HG02938 (cell line): ENCODE data around the gene FOSL2.

Experiments
- ATAC-seq: cut with Tn5 transposase; IDR thresholded peaks from one replicate; pipeline ENCODE4 v1.9.1; 2021; ENCODE audit warnings: mild to moderate bottlenecking, moderate library complexity; ENCODE audit not compliant: unreplicated experiment

FOSL2 gene

DNA sequence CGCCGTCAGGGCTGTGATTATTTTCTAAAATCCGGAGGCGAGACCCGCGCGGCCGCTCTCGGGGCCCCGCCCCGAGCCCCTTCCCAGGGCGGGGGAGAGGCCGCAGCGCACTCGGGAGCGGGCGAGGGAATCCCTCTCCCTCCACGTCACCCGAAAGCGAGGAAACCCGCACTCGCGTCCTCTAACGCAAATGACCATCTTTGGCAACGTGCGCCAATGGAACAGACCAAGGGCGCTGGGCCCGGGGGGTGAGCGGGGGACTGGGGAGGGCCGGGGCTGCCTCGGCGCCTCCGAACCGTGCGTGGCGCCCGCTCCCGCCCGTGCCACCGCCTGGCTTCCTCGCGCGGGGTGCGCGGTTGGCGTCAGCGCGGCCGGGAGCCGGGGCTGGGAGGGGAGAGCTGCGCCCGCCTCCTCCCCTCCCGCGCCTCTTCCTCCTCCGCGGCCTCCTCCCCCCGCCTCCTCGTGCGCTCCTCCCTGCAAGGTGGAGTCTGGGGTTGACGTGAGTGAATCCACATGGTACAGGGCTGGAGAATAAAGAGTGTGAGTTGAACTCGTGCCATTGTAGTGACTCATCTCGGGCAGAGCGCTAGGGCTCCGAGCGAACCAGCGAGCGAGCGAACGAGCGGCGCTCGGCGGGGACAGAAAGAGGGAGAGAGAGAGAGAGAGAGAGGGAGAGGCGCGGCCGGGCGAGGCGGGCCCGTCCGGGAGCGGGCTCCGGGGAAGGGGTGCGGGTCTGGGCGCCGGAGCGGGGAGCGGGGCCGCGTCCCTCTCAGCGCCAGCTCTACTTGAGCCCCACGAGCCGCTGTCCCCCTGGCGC is at the start of gene FOSL2:
TSS of gene FOSL2 (plus strand) at position 562 of the 817 bp plus-strand sequence. CDS start 863 bp downstream, outside the sequence.
- peak; percentile 84 for ATAC-seq

DNA sequence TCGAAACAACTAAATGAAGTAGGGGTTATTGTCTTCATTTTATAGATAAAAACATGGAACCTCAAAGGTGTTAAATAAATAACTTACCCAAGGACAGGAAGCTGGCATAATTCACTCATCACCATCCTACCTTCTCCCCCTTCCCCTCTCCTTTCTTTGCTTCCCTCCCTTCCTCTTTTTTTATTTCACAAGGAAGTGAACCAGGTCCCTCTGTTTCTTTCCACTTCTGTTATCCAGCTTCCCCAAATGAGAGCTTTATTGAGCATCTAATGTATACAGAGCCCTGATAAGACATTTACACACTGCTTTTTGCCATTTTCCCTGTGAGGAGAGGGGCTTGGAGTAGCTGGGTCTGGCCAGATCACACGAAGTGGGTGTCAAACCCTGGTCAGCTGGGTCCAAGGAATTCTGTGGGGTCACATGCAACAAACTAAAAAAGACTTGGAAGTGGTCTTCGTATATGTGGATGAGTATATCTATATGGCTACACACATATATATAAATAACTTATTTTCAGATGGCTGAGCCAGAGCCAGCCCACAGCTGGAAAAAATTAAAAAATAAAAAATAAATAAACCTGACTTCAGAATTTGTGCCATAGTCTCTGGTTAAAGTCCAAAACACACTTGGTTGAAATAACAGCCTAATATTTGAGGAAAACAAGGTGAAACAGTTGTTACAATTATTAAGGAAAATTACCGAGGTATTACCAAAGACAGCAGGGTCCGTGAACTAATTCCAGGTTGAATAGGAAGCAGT is 49.3 kb upstream of the FOSL2 start:
- ATAC-seq: no peak

DNA sequence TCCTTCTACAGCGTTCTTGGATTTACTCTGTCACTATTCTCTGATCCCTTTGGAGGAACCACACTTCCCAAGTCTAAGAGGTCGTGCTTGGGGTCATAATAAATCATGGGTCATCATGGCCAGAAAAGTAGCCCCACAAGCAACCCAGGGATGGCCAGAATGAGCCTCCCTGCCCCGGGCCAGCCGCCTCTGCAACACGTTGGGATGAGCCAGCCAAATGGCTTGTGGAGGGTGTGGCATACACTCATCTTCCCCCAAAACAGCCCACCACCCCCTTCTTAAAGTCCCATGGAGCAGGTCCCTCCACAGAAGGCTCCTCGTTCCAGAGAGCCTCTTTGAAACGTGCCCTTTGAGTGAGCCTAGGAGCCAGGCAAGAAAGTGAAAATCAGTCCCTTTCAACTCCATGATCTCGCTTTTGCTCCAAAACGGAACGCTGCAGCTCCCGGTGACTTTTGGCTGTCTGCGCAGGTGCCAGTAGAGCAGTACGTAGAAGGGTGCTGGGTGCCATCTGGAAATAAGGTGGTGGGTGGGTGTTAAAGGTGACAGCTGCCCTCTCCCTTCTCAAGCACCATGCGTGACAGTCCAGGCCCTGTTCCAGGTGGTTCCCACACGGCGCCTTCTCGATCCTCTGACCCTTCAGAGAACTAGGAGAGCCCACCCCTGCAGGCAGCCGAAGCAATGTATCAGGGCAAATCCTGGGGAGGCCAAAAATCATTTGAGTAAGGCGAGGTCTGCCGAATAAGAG is 48.5 kb upstream of the FOSL2 start:
- ATAC-seq: no peak

DNA sequence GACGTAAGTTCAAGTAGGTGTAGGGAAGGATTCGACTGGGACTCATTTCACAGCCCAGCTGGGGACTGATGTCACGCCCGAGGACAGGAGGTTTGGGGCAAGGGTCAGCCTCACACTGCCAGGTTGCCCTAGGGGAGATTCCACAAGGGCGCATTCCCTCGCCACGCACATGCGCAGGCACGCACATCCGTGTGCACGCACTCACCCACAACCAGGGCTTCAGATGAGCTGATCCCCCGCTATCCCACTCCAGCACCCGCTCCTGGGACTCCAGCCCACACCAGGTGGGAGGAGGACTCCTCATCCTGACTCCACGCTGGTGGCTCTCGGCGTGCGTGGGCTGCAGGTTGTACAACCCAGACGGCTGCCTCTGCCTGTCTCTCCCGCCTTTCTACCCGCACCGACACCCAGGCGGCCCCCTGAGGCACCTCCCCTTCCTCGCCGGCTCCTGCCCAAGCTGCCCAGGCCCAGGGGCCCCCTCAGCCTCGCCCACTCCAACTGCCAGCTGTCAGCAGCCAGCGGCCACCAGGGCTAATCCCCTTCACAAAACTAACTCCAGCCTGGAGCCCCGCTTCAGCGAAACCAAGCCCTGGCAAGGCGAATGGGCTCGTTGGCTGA is 47.8 kb upstream of the FOSL2 start:
- no peak for ATAC-seq

GRCh38 chr2:28345619-28346018 is 47.0 kb upstream of the FOSL2 start:
- no peak for ATAC-seq

DNA sequence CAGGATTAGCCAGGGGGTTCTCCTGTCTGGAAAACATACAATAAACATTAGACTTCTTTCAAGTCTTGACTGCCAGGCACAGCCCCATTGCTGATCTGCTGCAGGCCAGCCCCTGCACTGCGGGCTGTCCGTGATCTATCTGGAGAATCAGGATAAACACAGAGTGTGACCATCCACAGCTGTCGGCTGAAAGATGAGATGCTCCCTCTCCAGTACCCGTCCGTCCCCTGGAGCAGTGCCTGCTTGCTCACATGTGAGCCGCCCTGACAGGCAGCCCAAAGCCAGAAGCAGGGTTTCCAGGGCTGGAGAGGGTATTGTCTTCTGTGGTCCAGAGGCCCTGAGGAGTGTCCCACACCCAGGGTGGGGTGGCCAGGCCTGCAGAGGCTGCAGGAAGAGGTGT is 46.1 kb upstream of the FOSL2 start:
- no peak for ATAC-seq

DNA sequence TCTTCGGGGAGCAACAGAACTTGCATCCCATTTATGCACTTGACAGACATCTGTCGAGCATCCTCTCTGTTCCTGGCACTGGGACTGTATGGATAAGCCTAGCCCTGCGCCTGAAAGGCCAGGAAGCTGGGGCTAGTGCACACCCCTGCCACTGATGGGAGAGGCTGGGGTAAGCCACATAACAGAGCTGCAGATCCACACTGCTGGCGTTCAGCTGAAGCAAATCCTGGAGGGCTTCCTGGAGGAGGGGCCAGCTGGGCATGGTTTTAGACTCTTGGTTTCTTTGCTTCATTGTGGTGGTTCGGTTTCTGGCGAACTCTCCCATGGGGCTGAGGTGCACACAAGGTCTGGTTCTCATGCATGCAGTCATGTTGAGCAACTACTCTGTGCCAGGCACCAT is 45.5 kb upstream of the FOSL2 start:
- ATAC-seq: no peak

DNA sequence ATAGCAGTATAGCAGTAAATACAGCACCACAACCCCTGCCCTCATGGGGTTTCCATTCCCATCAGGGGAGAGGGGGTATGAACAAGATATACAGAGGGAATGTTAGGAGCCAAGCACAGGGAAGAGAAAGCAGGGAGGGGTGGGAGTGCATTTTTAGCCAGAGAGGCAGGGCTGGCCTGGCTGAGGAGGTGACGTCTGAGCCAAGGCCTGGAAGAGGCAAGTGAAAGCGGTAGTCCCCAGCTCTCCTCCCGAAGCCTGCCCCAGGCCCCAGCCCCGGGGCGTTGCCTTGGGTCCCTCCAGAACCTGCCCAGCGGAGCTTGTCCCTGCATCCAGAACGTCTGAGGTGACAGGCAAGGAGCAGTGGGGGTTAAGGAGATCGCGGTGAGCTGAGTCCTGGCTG is 45.1 kb upstream of the FOSL2 start:
- no peak for ATAC-seq

DNA sequence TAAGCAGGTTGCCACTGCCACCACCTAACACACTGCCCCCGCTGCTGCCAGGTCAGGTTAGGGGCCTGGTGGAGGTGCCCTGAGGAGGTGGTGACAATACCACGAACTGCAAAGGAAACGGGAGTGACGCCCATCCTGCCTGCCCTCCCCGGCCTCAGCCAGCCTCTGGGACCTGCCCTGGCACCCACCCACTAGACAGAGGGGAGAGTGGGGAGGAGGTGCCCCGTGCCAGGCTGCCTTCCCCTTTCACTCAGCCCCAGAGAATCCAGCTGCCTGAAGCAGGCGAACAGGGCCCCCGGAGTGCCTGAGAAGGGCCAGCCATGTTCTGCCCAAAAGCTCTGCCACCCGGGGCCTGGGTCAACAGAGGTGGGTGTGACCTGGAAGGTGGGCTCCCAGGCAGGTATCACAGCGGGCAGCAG is 44.5 kb upstream of the FOSL2 start:
- ATAC-seq: no peak

- no peak for ATAC-seq
Measured at GRCh38 chr2:28348921-28349320, 43.7 kb upstream of the FOSL2 start.

- no peak for ATAC-seq
Measured at GRCh38 chr2:28349546-28350165, 43.0 kb upstream of the FOSL2 start.

DNA sequence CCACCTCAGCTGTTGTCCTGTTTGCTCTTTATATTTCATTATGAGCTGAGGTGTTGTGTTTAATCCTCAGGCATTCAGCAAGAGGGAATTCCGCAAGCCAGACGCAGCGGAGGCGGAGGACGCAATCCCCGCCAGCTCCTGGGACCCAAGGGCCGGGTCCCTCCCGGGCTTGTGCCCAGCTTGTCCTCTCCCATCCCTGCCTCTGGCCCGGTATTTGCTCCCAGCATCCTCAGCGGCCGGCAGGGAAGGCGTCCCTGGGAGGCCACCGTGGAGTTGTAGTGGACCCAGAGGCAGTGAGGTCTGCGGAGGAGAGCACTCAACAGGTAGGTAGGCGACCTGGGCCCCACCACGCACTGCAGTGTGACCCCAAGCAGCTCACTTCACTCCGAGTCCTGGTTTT is 42.5 kb upstream of the FOSL2 start:
- ATAC-seq: no peak

DNA sequence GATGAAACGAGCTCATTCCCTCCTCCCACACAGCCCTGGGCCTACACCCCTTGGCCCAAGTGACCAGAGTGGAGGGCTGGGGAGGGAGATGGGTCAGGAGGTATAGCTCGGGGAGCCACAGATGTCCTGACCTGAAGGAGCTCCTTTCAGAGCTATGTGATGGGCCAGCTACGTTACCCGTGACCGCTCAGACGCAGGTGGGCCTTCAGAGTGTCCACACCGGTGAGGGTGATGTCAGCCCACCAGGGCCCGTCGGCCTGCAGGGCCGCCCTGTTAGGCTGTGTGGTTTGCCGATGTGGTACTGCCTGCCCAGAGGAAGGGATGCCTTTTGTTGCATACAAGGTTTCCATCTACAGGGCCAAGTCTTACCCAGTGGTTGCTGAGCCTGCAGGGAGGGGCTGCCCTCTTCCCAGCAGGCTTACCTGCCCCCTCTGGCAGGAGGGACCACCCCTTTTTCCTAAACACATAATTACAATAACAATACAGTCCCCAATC is 41.8 kb upstream of the FOSL2 start:
- ATAC-seq: no peak

- ATAC-seq: no peak
Measured at GRCh38 chr2:28351621-28352020, 41.0 kb upstream of the FOSL2 start.

DNA sequence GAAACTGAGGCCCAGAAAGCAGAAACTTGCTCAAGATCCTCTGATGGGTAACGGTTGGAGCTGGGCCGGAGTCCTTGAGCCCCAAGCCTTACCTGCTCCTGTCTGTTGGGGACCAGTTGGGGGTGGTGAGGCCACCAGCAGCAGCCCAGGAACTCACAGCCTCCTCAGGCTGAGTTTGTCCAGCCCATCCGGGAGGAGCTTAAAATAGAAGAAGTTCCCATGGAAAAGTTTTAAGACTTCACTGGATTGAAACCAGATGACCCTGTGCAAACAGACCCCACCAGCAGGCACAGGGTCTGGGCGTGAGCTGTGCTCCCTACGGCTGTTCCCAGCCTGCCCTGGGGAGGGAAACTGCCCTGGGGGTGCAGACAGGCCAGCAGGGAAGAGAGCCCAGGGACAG is 40.6 kb upstream of the FOSL2 start:
- no peak for ATAC-seq

DNA sequence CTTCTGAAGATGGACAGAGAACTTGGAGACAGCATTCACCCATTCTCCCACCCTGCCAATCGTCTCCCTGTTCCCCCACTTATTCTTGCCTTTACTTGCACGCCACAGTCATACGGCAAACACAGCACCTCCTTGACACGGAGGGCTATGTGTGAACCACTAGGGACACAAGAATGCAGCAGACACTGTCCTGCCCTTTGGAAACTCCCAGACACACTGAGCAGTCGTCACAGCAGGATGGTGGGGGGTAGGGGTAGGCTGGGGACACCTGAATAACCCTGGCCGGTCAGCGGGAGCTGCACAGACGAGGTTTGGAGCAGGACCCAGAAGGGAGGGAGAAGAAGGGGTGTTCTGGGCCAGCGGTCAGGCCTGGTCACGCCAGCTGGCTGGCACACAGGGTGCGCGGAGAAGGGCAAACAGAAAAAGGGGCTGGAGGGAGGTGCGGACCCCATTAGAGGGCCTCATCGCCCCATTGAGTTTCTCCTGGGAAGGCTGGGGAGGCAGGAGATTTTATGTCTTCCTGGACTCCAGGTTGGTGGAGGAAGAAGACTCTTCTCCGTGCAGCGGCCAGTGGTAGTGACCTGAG is 40.0 kb upstream of the FOSL2 start:
- ATAC-seq: no peak

DNA sequence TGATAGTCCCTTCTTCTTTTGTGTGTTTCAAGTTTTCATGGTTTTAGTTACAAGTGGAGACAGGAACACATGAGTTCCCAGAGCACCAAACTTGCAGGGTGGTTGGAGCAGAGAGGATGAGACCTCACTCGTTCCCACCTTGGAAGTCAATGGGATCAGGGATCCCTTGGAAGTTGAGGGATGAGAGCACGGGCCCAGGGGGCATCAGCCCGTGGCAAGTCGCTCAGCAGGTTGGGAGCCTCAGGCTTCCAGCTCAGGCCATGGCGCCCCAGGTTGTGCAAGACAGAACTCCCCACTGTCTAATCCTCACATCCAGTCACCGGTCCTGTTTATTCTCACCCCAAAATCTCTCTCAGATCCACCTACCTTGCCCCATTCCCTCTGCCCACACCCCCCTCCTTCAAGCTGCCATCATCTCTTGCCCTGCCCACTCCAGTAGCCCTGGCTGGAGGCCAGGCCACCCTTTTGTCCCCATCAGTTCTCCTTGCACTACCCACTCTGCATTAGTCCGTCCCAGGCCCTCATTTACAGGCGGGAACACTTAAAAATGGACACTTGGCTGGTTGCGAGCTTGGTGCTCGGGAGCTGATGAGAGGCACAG is 37.6 kb upstream of the FOSL2 start:
- no peak for ATAC-seq

DNA sequence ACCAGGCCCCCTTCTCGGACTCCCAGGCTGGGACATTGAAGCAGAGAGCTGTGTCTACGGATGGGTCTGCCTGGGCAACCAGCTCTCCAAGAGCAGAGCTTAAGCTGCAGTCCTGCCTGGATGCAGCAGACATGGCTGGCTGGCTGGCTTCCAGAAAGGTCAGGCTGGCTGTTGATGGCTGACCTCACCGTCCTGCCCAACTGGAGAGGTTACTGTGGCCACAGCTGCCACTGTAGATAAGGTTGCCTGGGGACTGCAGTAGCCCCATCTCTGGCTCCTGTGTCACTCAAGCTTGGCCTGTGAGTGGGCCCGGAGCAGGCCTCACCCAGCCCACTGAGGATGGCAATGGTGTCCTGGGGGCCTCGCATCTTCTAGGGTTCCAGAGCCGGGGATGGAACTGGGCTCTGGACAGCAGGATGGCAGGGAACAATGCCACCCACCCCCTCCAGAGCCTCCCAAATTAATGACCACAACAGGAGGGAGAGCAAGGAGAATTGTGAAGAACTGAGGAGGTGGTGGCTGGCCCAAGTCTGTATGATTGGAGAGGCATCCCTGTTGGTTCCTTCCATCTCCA is 37.0 kb upstream of the FOSL2 start:
- ATAC-seq: no peak
